Cardiac fibroblast (primary cell): ENCODE results near the gene DNAJC1.

ENCODE experiments used
- DNase-seq, 2 donors: peaks; one replicate each; pipeline versions ENCODE4 v3.0.0 to v3.0.0-alpha.2; 2010; ENCODE audit warnings: low read depth in 2 of 2
- H3K4me3 ChIP-seq, 2 donors: replicated peaks in 1 of 2; 1 replicate in 1 of 2; 2 replicates in 1 of 2; pipeline ENCODE4 v1.5.1; 2011; ENCODE audit warnings: low read depth in 2 of 2, low read length in 2 of 2, mild to moderate bottlenecking in 2 of 2, moderate library complexity in 1 of 2
- CTCF ChIP-seq: IDR thresholded peaks from one replicate; pipeline ENCODE4 v1.5.1; 2011; ENCODE audit warnings: low read depth, mild to moderate bottlenecking, low read length, inconsistent platforms

Gene DNAJC1

GRCh38 chr10:21961847-21962246, 41.7 kb downstream of the DNAJC1 start:
- peak; percentile 26 to 60 for DNase-seq
- TF ChIP-seq CTCF: no peak
- no peak overlapping the region for H3K4me3 ChIP-seq

GRCh38 chr10:21959998-21960397, 43.5 kb downstream of the DNAJC1 start:
- H3K4me3 ChIP-seq: no peak overlapping the region
- no peak for TF ChIP-seq CTCF
- DNase-seq: no peak

- no peak for TF ChIP-seq CTCF
- no peak overlapping the region for H3K4me3 ChIP-seq
- no peak for DNase-seq
Measured at GRCh38 chr10:21954690-21955089, 48.8 kb downstream of the DNAJC1 start.

- H3K4me3 ChIP-seq: no peak overlapping the region
- no peak for TF ChIP-seq CTCF
- no peak for DNase-seq
Measured at GRCh38 chr10:21954132-21954531, 49.4 kb downstream of the DNAJC1 start.

- peak; percentile 42 for TF ChIP-seq CTCF
- no peak overlapping the region for H3K4me3 ChIP-seq
- peak; percentile 74 to 81 for DNase-seq
Measured at GRCh38 chr10:21953585-21954057, 49.9 kb downstream of the DNAJC1 start.

- no peak for TF ChIP-seq CTCF
- peak in 1 of 2 donors; percentile 64 for DNase-seq
- H3K4me3 ChIP-seq: no peak overlapping the region
Measured at GRCh38 chr10:21950566-21950965, 53.0 kb downstream of the DNAJC1 start.

GRCh38 chr10:21946946-21947345, 56.6 kb downstream of the DNAJC1 start:
- DNase-seq: no peak
- TF ChIP-seq CTCF: no peak
- H3K4me3 ChIP-seq: no peak overlapping the region
